Measurements from ENCODE around the gene CDKAL1.

DNA sequence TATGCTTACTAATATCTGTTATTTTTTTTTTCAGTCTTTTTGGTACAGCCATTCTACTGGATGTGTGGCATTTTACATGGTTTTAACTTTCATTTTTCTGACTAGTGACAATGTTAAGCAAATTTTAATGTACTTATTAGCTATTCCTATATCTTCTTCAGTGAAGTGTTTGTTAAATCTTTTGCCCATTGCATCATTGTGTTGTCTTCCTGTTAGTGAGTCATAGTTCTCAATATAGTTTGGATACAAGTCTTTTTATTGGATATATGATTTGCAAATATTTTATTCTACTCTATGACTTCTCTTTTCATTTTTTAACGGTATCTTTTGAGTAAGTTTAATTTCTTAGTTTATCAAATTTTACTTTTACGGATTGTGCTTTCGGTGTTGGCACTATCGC, 519.4 kb downstream of the CDKAL1 start:
- TF ChIP-seq CTCF (IDR thresholded peaks at IDR 0.05 in 8 of 11, conservative IDR thresholded peaks at IDR 0.05 in 3 of 11): no peak
- TF ChIP-seq POLR2AphosphoS5 (IDR thresholded peaks at IDR 0.05): no peak
- TF ChIP-seq POLR2A (IDR thresholded peaks at IDR 0.05): no peak

All from spleen (tissue), 7 donors.